Measurements from ENCODE around the gene APOBEC3A.

DNA sequence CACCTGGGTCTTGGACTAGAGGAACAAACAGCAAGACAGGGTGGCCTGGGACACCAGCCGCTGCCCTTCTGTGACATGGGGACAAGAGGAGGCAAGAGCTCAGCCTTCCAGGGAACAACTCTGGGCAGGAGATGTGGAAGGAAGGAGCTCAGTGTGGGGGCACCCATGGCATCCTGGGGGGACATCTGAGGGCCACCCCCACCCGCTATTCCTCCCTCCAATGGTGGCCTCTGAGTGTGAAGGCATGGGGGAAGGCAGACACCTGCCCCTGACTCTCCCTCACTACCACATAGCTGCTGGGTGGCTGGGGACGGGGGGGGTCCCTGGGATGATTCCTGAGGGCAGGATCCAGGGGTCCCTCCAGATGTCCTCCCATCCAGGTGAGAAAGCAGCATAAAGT is 29.2 kb downstream of the APOBEC3A start:
- TF ChIP-seq, protein P1, sequence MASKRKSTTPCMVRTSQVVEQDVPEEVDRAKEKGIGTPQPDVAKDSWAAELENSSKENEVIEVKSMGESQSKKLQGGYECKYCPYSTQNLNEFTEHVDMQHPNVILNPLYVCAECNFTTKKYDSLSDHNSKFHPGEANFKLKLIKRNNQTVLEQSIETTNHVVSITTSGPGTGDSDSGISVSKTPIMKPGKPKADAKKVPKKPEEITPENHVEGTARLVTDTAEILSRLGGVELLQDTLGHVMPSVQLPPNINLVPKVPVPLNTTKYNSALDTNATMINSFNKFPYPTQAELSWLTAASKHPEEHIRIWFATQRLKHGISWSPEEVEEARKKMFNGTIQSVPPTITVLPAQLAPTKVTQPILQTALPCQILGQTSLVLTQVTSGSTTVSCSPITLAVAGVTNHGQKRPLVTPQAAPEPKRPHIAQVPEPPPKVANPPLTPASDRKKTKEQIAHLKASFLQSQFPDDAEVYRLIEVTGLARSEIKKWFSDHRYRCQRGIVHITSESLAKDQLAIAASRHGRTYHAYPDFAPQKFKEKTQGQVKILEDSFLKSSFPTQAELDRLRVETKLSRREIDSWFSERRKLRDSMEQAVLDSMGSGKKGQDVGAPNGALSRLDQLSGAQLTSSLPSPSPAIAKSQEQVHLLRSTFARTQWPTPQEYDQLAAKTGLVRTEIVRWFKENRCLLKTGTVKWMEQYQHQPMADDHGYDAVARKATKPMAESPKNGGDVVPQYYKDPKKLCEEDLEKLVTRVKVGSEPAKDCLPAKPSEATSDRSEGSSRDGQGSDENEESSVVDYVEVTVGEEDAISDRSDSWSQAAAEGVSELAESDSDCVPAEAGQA (IDR thresholded peaks at IDR 0.05; ENCODE audit: low read depth) = no peak
- TF ChIP-seq, protein P1 (CRISPR knock-in tag; IDR thresholded peaks at IDR 0.05; ENCODE audit: borderline replicate concordance) = no peak
- TF ChIP-seq POLR2A (IDR thresholded peaks at IDR 0.05; ENCODE audit: insufficient read depth in 1 of 2, low read depth in 2 of 2, low read length in 2 of 2) (no peak), CHD4 (IDR thresholded peaks at IDR 0.05; ENCODE audit: borderline replicate concordance, low read length) (no peak)
- TF ChIP-seq, protein P2, sequence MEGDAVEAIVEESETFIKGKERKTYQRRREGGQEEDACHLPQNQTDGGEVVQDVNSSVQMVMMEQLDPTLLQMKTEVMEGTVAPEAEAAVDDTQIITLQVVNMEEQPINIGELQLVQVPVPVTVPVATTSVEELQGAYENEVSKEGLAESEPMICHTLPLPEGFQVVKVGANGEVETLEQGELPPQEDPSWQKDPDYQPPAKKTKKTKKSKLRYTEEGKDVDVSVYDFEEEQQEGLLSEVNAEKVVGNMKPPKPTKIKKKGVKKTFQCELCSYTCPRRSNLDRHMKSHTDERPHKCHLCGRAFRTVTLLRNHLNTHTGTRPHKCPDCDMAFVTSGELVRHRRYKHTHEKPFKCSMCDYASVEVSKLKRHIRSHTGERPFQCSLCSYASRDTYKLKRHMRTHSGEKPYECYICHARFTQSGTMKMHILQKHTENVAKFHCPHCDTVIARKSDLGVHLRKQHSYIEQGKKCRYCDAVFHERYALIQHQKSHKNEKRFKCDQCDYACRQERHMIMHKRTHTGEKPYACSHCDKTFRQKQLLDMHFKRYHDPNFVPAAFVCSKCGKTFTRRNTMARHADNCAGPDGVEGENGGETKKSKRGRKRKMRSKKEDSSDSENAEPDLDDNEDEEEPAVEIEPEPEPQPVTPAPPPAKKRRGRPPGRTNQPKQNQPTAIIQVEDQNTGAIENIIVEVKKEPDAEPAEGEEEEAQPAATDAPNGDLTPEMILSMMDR (CRISPR knock-in tag; IDR thresholded peaks at IDR 0.05) = no peak
